Left lung (tissue), 10 donors: ENCODE measurements around the gene CFAP70. TPM values are rescaled to one million over a fixed set of nuclear protein-coding genes. Genes with fewer than 3 reads are reported as not detected.

Experiments used
- ATAC-seq: fragments of 200-7000 bp; cut with Tn5 transposase; one replicate; pipeline ENCODE4 v1.9.1; 2020; ENCODE audit warnings: moderate library complexity
- DNase-seq, 4 donors: peaks; one replicate each; pipeline ENCODE4 v3.0.0-alpha.2; 2013 to 2020
- H3K27ac ChIP-seq, 2 donors: fragments of 200-600 bp; sonication (generic) in 1 of 2; one replicate each; pipeline versions ENCODE4 v1.5.0 to v1.8.0; 2020 to 2021
- H3K27me3 ChIP-seq, 2 donors: fragments of 200-600 bp; sonication (generic) in 1 of 2; one replicate each; pipeline versions ENCODE4 v1.5.0 to v1.8.0; 2020 to 2021
- H3K36me3 ChIP-seq, 2 donors: fragments of 200-600 bp; sonication (generic) in 1 of 2; one replicate each; pipeline versions ENCODE4 v1.5.0 to v1.8.0; 2020 to 2021
- H3K4me1 ChIP-seq, 2 donors: fragments of 200-600 bp; one replicate each; pipeline ENCODE4 v1.8.0; 2021
- H3K4me3 ChIP-seq, 2 donors: fragments of 200-600 bp; sonication (generic) in 1 of 2; one replicate each; pipeline versions ENCODE4 v1.5.0 to v1.8.0; 2020 to 2021; ENCODE audit warnings: mild to moderate bottlenecking in 1 of 2
- H3K9me3 ChIP-seq, 2 donors: fragments of 200-600 bp; sonication (generic) in 1 of 2; one replicate each; pipeline versions ENCODE4 v1.5.0 to v1.8.0; 2020 to 2021
- CTCF ChIP-seq, 2 donors: fragments of 200-600 bp; sonication (generic) in 1 of 2; IDR thresholded peaks; one replicate each; pipeline versions ENCODE4 v1.5.0 to v1.8.0; 2021; ENCODE audit warnings: antibody characterized with exemption in 2 of 2
- intact Hi-C, 2 donors: fragments of 100-400 bp; cut with DNase I; formaldehyde crosslinking; loops; one replicate each; pipeline versions ENCODE4 v1.11.2 to v1.14.2; 2022
- polyA plus RNA-seq, 6 donors: library from polyadenylated mRNA; unstranded; fragments of 120-200 nt; gene quantifications; one replicate each; pipeline ENCODE4 v1.2.1, GENCODE V29; 2013; ENCODE audit not compliant: insufficient read length in 6 of 6
- total RNA-seq, 2 donors: library from RNA; stranded (reverse); fragmentation: NEBNext Ultra II Directional; extraction: Animal tissue kit (Norgen Biotek cat#: 25700); gene quantifications; one replicate each; pipeline ENCODE4 v1.2.1, GENCODE V29; 2021
- donor health status: DM: no; HTN: yes; CAD: no.
- donor health status: DM: no; HTN: no; CAD: no.

CFAP70 gene
- total and polyA plus RNA-seq, 8 donors, result 0.87 to 21.8 (median 12.4) TPM

DNA sequence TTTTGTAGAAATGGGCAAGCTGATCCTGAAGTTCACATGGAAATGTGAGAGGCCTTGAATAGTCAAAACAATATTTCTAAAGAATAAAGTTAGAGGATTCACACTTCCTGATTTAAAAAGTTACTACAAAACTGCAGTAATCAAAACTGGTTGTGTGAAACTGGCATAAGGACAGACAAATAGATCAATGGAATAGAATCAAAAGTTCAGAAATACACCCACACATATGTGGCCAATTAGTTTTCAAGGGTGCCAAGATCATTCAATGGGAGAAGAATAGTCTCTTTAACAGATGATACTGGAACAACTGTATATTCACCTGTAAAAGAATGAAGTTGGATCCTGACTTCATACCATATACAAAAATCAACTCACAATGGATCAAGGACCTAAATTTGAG lies 139.3 kb downstream of the CFAP70 start:
- no peaks in the 10 kb centered on the region for H3K9me3 ChIP-seq
- intact Hi-C loops, result no loop called here
- no peak for ATAC-seq
- H3K27ac ChIP-seq, result no peak overlapping the region
- H3K4me1 ChIP-seq, result no peaks in the 10 kb centered on the region
- H3K27me3 ChIP-seq, result no peaks in the 10 kb centered on the region
- no peak for TF ChIP-seq CTCF (IDR thresholded peaks at IDR 0.05)
- peaks cover 0 to 30% of the 10 kb centered on the region in 2 donors for H3K36me3 ChIP-seq
- DNase-seq, result no peak
- H3K4me3 ChIP-seq, result no peak overlapping the region

DNA sequence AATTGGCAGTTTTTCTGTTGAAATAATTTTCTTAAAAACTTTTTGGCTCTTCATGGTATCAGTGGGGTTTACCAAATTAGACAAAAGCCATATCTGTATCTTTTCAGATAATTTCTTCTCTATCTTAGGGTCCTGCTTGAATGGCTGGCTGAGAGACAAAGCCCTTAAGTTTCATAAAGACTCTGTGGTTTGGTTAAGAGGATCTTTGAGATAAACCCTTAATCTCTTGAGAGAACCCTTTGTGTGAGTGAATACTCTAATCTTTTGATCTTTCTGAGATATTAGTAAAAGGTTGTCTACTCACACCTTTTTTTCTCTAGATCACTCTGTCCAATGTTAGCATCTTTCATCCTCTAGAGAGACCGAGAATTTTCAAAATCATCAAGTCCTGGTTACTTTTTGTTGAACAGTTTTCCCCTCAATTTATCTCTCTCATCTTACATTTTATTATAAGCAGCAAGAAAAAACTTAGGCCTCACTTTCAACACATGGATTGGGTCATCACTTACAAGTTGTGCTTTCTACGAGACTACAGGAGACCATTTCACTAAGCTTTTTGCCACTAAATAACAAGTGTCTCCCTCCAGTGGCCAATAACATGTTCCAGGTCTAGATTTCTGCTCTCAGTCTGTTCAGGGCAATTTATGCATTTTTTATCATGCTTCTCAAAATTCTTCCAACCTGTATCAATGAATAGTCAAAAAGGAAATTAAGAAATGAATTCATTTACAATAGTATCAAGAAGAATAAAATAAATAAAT lies 140.1 kb downstream of the CFAP70 start:
- Histone ChIP-seq H3K27me3 (no peaks in the 10 kb centered on the region), H3K4me1 (no peaks in the 10 kb centered on the region), H3K4me3 (no peak overlapping the region), H3K9me3 (no peaks in the 10 kb centered on the region), H3K36me3 (peaks cover 0 to 30% of the 10 kb centered on the region in 2 donors), H3K27ac (no peak overlapping the region)
- intact Hi-C loops, result no loop called here
- TF ChIP-seq CTCF (IDR thresholded peaks at IDR 0.05), result no peak
- no peak for ATAC-seq
- no peak for DNase-seq

DNA sequence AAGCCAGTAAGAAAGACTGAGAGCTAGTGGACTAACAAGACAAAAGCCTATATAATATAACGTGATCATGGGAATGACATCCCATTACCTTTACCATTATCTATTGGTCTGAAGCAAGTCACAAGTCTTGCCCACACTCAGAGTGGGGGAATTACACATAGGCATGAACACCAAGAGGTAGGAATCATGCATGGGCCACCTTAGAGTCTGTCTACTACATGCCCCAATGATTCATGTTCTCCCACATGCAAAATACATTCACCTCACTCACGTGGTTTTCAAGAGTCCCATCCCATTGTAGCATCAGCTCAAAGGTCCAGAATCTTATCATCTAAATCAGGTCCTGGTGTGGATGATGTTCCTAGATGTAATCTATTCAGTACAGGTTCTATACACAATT lies 141.0 kb downstream of the CFAP70 start:
- no peaks in the 10 kb centered on the region for H3K9me3 ChIP-seq
- H3K4me3 ChIP-seq, result no peak overlapping the region
- ATAC-seq, result no peak
- intact Hi-C loops, result no loop called here
- no peak for DNase-seq
- no peaks in the 10 kb centered on the region for H3K27me3 ChIP-seq
- no peaks in the 10 kb centered on the region for H3K4me1 ChIP-seq
- peaks cover 0 to 26% of the 10 kb centered on the region in 2 donors for H3K36me3 ChIP-seq
- no peak for TF ChIP-seq CTCF (IDR thresholded peaks at IDR 0.05)
- no peak overlapping the region for H3K27ac ChIP-seq

- no peak overlapping the region for H3K27ac ChIP-seq
- H3K36me3 ChIP-seq, result peaks cover 0 to 29% of the 10 kb centered on the region in 2 donors
- TF ChIP-seq CTCF (IDR thresholded peaks at IDR 0.05), result no peak
- ATAC-seq (no peak), DNase-seq (no peak)
- H3K4me1 ChIP-seq, result no peaks in the 10 kb centered on the region
- intact Hi-C loops, result no loop called here
- H3K9me3 ChIP-seq, result no peaks in the 10 kb centered on the region
- no peak overlapping the region for H3K4me3 ChIP-seq
- H3K27me3 ChIP-seq, result no peaks in the 10 kb centered on the region
Measured at GRCh38 chr10:73215749-73216148, 142.9 kb downstream of the CFAP70 start.

DNA sequence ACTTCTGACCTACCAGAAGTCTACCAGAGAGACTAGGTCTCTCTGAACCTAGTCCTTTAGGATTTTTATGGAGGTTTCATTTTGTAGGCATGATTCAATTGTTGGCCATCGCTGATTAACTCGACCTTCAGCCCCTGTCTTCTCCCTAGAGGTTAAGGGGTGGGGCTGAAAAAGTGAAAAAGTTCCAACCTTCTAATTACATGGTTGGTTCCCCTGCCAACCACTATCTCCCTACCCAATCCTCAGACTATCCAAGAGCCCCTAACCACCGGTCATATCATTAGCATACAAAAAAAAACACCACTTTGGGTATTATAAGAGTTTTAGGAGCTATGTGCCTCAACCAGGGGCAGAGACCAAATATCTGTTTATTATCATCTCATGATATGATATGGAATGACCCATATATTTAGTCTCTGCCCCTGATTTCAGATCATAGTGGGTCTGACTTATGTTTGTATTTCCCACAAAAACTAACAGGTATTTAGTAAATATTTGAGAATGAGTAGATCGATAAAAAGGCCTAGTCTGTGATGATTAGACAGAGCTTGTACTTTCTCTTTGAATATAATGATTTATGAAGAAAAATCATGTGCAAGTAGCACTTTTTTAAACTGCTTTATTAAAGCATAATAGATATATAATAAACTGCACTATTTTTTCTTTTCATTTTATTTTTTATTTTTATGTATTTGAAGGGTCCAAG lies 147.4 kb downstream of the CFAP70 start:
- TF ChIP-seq CTCF (IDR thresholded peaks at IDR 0.05), result no peak

More for the DNA sequence above, 147.4 kb downstream of the CFAP70 start:
- H3K9me3 ChIP-seq, result no peaks in the 10 kb centered on the region
- no peak for ATAC-seq
- H3K27ac ChIP-seq, result no peak overlapping the region
- intact Hi-C loops, result no loop called here
- H3K27me3 ChIP-seq, result no peaks in the 10 kb centered on the region
- no peak overlapping the region for H3K4me3 ChIP-seq
- DNase-seq, result no peak
- H3K36me3 ChIP-seq, result peaks cover 0 to 29% of the 10 kb centered on the region in 2 donors
- H3K4me1 ChIP-seq, result no peaks in the 10 kb centered on the region
